ENCODE measurements around the gene ING3. TPM values are rescaled to one million over a fixed set of nuclear protein-coding genes. Genes with fewer than 3 reads are reported as not detected.

The ING3 gene
- polyA plus RNA-seq, 1 donor (not counting 4 experiments of a cell fraction or from before 2014, with no cell fraction given) = 9.0 TPM

GRCh38 chr7:120949998-120950538 is 509 bp upstream of the ING3 start:
- peak overlapping the region; percentile 39 for H2AFZ ChIP-seq (ENCODE audit: control insufficient read depth, low read length)
- H3K27me3 ChIP-seq (ENCODE audit: control insufficient read depth, extremely low read depth, insufficient read depth, low read length) = no peaks in the 10 kb centered on the region
- H3K4me2 ChIP-seq (ENCODE audit: control insufficient read depth, extremely low read depth, insufficient read depth, low read depth, low read length) = peak overlapping the region; percentile 68
- peaks cover 6% of the 10 kb centered on the region for H3K79me2 ChIP-seq (ENCODE audit: control insufficient read depth, insufficient read depth, low read length)
- H3K9me3 ChIP-seq (ENCODE audit: control insufficient read depth, low read depth, low read length) = no peaks in the 10 kb centered on the region
- peak overlapping the region; percentile 91 for H3K9ac ChIP-seq (ENCODE audit: control insufficient read depth, extremely low read depth, insufficient read depth, low read length)
- H3K4me3 ChIP-seq (ENCODE audit: control insufficient read depth in 2 of 3, extremely low read depth in 1 of 3, insufficient read depth in 2 of 3, low read depth in 1 of 3, low read length in 3 of 3) = peak overlapping the region; percentile 64 to 74 (median 64)
- no peaks in the 10 kb centered on the region for H3K9me1 ChIP-seq (ENCODE audit: control insufficient read depth, extremely low read depth, insufficient read depth, low read length)
- H3K4me1 ChIP-seq (ENCODE audit: control insufficient read depth, extremely low read depth, insufficient read depth, low read length) = peaks cover 9% of the 10 kb centered on the region
- dilution Hi-C loops (cut with MboI; ENCODE audit: extremely low pct_ligation_motif_present, low sequenced_read_pairs) = no loop called here
- DNase-seq (ENCODE audit: low read depth, low spot score) (no peak), FAIRE-seq (no peak)
- TF ChIP-seq EZH2 (IDR thresholded peaks at IDR 0.05; ENCODE audit: low read length) (no peak), CTCF (optimal IDR thresholded peaks at IDR 0.05 in 1 of 3, IDR thresholded peaks at IDR 0.05 in 1 of 3, conservative IDR thresholded peaks at IDR 0.05 in 1 of 3; ENCODE audit: extremely low read depth in 1 of 3, insufficient read depth in 2 of 3, low read length in 3 of 3) (no peak)
- H3K27ac ChIP-seq (ENCODE audit: control insufficient read depth, insufficient read depth, low read length) = no peak overlapping the region
- H4K20me1 ChIP-seq (ENCODE audit: control insufficient read depth, extremely low read depth, insufficient read depth, low read length) = no peaks in the 10 kb centered on the region
- no peaks in the 10 kb centered on the region for H3K36me3 ChIP-seq (ENCODE audit: control insufficient read depth in 2 of 2, extremely low read depth in 1 of 2, insufficient read depth in 2 of 2, low read length in 2 of 2)

- Histone ChIP-seq H3K9ac (ENCODE audit: control insufficient read depth, extremely low read depth, insufficient read depth, low read length) (peak overlapping the region; percentile 91), H3K4me1 (ENCODE audit: control insufficient read depth, extremely low read depth, insufficient read depth, low read length) (peaks cover 9% of the 10 kb centered on the region), H3K9me3 (ENCODE audit: control insufficient read depth, low read depth, low read length) (no peaks in the 10 kb centered on the region), H3K9me1 (ENCODE audit: control insufficient read depth, extremely low read depth, insufficient read depth, low read length) (no peaks in the 10 kb centered on the region), H3K79me2 (ENCODE audit: control insufficient read depth, insufficient read depth, low read length) (peaks cover 6% of the 10 kb centered on the region), H3K27me3 (ENCODE audit: control insufficient read depth, extremely low read depth, insufficient read depth, low read length) (no peaks in the 10 kb centered on the region), H3K27ac (ENCODE audit: control insufficient read depth, insufficient read depth, low read length) (peak overlapping the region; percentile 88), H3K4me2 (ENCODE audit: control insufficient read depth, extremely low read depth, insufficient read depth, low read depth, low read length) (peak overlapping the region; percentile 69), H3K36me3 (ENCODE audit: control insufficient read depth in 2 of 2, extremely low read depth in 1 of 2, insufficient read depth in 2 of 2, low read length in 2 of 2) (no peaks in the 10 kb centered on the region), H4K20me1 (ENCODE audit: control insufficient read depth, extremely low read depth, insufficient read depth, low read length) (no peaks in the 10 kb centered on the region), H3K4me3 (ENCODE audit: control insufficient read depth in 2 of 3, extremely low read depth in 1 of 3, insufficient read depth in 2 of 3, low read depth in 1 of 3, low read length in 3 of 3) (peak overlapping the region; percentile 57 to 74 (median 70)), H2AFZ (ENCODE audit: control insufficient read depth, low read length) (peak overlapping the region; percentile 71)
- FAIRE-seq (no peak), DNase-seq (ENCODE audit: low read depth, low spot score) (no peak)
- no peak for TF ChIP-seq CTCF (optimal IDR thresholded peaks at IDR 0.05 in 1 of 3, IDR thresholded peaks at IDR 0.05 in 1 of 3, conservative IDR thresholded peaks at IDR 0.05 in 1 of 3; ENCODE audit: extremely low read depth in 1 of 3, insufficient read depth in 2 of 3, low read length in 3 of 3)
- TF ChIP-seq EZH2 (IDR thresholded peaks at IDR 0.05; ENCODE audit: low read length) = no peak
- dilution Hi-C loops (cut with MboI; ENCODE audit: extremely low pct_ligation_motif_present, low sequenced_read_pairs) = no loop called here
Measured at GRCh38 chr7:120951309-120951699, 727 bp downstream of the ING3 start.

Data from keratinocyte (primary cell).